GM23338 (cell line): Measurements from ENCODE around the gene PASK. TPM values are rescaled to one million over a fixed set of nuclear protein-coding genes. Genes with fewer than 3 reads are reported as not detected.
A peak's percentile ranks its signal among the peaks of the same experiment; 100 is the strongest.

Source experiments
- ATAC-seq: fragments of 200-7000 bp; cut with Tn5 transposase; 3 replicates; pipeline ENCODE4 v1.9.1; 2020
- DNase-seq: peaks from one replicate; pipeline ENCODE4 v3.0.0-alpha.2; 2015; ENCODE audit warnings: low spot score
- H2AFZ ChIP-seq: fragments of 200-600 bp; sonication (generic); 2 replicates; pipeline ENCODE4 v1.8.0; 2016; ENCODE audit warnings: antibody characterized with exemption, mild to moderate bottlenecking, moderate library complexity
- H3F3A ChIP-seq: fragments of 200-600 bp; sonication (generic); replicated peaks from 2 replicates; pipeline ENCODE4 v1.8.0; 2017; ENCODE audit warnings: antibody characterized with exemption, mixed run types, low read depth
- H3K27ac ChIP-seq: fragments of 200-600 bp; sonication (generic); 2 replicates; pipeline ENCODE4 v1.6.1; 2016; ENCODE audit warnings: low read depth
- H3K27me3 ChIP-seq: fragments of 200-600 bp; sonication (generic); 2 replicates; pipeline ENCODE4 v1.8.0; 2016; ENCODE audit warnings: mild to moderate bottlenecking, mixed run types, moderate library complexity; ENCODE audit not compliant: insufficient read depth
- H3K36me3 ChIP-seq: fragments of 200-600 bp; sonication (generic); 2 replicates; pipeline ENCODE4 v1.8.0; 2016; ENCODE audit warnings: mild to moderate bottlenecking; ENCODE audit not compliant: insufficient read depth
- H3K4me1 ChIP-seq: fragments of 200-600 bp; sonication (generic); 2 replicates; pipeline ENCODE4 v1.8.0; 2016; ENCODE audit warnings: mild to moderate bottlenecking, moderate library complexity; ENCODE audit not compliant: insufficient read depth
- H3K4me2 ChIP-seq: fragments of 200-600 bp; sonication (generic); 2 replicates; pipeline ENCODE4 v1.7.1; 2017; ENCODE audit warnings: mixed run types
- H3K4me3 ChIP-seq: fragments of 200-600 bp; sonication (generic); 2 replicates; pipeline ENCODE4 v1.6.1; 2016; ENCODE audit warnings: mixed run types
- H3K79me2 ChIP-seq: fragments of 200-600 bp; sonication (generic); replicated peaks from 2 replicates; pipeline ENCODE4 v1.8.0; 2017; ENCODE audit warnings: mild to moderate bottlenecking; ENCODE audit not compliant: insufficient read depth
- H3K9me2 ChIP-seq: fragments of 200-600 bp; sonication (generic); 2 replicates; pipeline ENCODE4 v1.8.0; 2017; ENCODE audit not compliant: insufficient read depth
- H4K20me1 ChIP-seq: fragments of 200-600 bp; sonication (generic); replicated peaks from 2 replicates; pipeline ENCODE4 v1.8.0; 2017; ENCODE audit warnings: mild to moderate bottlenecking; ENCODE audit not compliant: insufficient read depth
- H3K27ac Mint-ChIP-seq: 2 replicates; pipeline ENCODE4 v1.8.0; 2020; ENCODE audit warnings: inconsistent platforms, mild to moderate bottlenecking, moderate library complexity, mixed read lengths
- H3K27me3 Mint-ChIP-seq: 3 replicates; pipeline ENCODE4 v1.8.0; 2022; ENCODE audit warnings: low read depth, mild to moderate bottlenecking, moderate library complexity, mixed read lengths, inconsistent platforms; ENCODE audit not compliant: insufficient read depth, poor library complexity
- H3K36me3 Mint-ChIP-seq: 3 replicates; pipeline ENCODE4 v1.8.0; 2021; ENCODE audit warnings: low read depth, mild to moderate bottlenecking, inconsistent platforms, moderate library complexity, mixed read lengths
- H3K4me1 Mint-ChIP-seq: 3 replicates; pipeline ENCODE4 v1.8.0; 2020; ENCODE audit warnings: mild to moderate bottlenecking, inconsistent platforms, mixed read lengths
- H3K4me3 Mint-ChIP-seq: 3 replicates; pipeline ENCODE4 v1.8.0; 2021; ENCODE audit warnings: moderate library complexity, mild to moderate bottlenecking, inconsistent platforms, mixed read lengths
- H3K9me3 Mint-ChIP-seq: 3 replicates; pipeline ENCODE4 v1.8.0; 2020; ENCODE audit warnings: moderate library complexity, mild to moderate bottlenecking, inconsistent platforms, mixed read lengths
- CREB1 ChIP-seq: fragments of 250-450 bp; sonication (Bioruptor Pico); IDR thresholded peaks from 2 replicates; pipeline ENCODE4 v1.5.0; 2020; ENCODE audit warnings: low read depth, mild to moderate bottlenecking, moderate library complexity
- EZH2phosphoT487 ChIP-seq: fragments of 200-600 bp; sonication (generic); IDR thresholded peaks from one replicate; pipeline ENCODE4 v1.8.1; 2018; ENCODE audit warnings: antibody characterized with exemption; ENCODE audit not compliant: unreplicated experiment
- POLR2AphosphoS5 ChIP-seq: IDR thresholded peaks from 2 replicates; pipeline ENCODE4 v1.6.1; 2016; ENCODE audit warnings: antibody characterized with exemption, low read depth
- STAT1 ChIP-seq: IDR thresholded peaks from one replicate; pipeline ENCODE4 v1.6.1; 2016; ENCODE audit warnings: antibody characterized with exemption; ENCODE audit not compliant: unreplicated experiment
- ZNF462 ChIP-seq: fragments of 250-450 bp; sonication (Bioruptor Pico); IDR thresholded peaks from 2 replicates; pipeline ENCODE4 v1.5.0; 2020; ENCODE audit warnings: mild to moderate bottlenecking, moderate library complexity
- polyA plus RNA-seq: library from polyadenylated mRNA; unstranded; fragments of >200 nt; fragmentation: Nextera tagmentation; extraction: Ambion mirVana; gene quantifications from 2 replicates; pipeline ENCODE4 v1.2.1, GENCODE V29; 2016
- total RNA-seq: library from RNA; depleted of rRNA; stranded (reverse); fragments of >200 nt; shearing (Covaris generic); gene quantifications from 2 replicates; pipeline ENCODE4 v1.2.3, GENCODE V29; 2014
- TF ChIP-seq, protein P1 (sequence below): IDR thresholded peaks from one replicate; pipeline ENCODE4 v1.6.1; 2018; ENCODE audit warnings: antibody characterized with exemption; ENCODE audit not compliant: unreplicated experiment

Gene PASK
- total and polyA plus RNA-seq, 2 experiments from 2014 or later, result 12.5 to 38.4 TPM

DNA sequence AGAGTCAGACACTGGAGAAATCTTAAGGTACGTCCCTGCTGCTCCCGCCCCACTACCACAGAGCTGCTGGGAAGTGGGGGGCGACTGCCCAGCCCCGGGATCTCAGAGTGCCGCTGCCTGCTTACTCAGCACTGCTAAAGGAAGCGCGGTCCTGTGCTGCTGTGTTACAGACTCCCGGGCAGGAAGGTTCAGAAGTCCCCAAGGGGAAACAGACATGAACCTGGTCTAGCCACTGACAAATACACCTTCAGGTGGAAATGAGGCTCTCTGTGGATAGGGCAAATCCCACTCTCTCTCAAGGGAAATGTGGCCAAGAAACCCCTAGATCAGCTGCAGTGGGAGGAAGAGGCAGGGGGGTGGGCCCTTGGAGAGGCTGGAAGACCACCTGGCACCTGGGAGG lies 60.9 kb downstream of the PASK start:
- ATAC-seq (no peak), DNase-seq (no peak)
- no peaks in the 10 kb centered on the region for H3K9me3 Mint-ChIP-seq
- TF ChIP-seq CREB1 (CRISPR knock-in tag) (no peak), EZH2phosphoT487 (no peak), ZNF462 (CRISPR knock-in tag) (no peak), STAT1 (no peak), POLR2AphosphoS5 (no peak)
- TF ChIP-seq, protein P1, sequence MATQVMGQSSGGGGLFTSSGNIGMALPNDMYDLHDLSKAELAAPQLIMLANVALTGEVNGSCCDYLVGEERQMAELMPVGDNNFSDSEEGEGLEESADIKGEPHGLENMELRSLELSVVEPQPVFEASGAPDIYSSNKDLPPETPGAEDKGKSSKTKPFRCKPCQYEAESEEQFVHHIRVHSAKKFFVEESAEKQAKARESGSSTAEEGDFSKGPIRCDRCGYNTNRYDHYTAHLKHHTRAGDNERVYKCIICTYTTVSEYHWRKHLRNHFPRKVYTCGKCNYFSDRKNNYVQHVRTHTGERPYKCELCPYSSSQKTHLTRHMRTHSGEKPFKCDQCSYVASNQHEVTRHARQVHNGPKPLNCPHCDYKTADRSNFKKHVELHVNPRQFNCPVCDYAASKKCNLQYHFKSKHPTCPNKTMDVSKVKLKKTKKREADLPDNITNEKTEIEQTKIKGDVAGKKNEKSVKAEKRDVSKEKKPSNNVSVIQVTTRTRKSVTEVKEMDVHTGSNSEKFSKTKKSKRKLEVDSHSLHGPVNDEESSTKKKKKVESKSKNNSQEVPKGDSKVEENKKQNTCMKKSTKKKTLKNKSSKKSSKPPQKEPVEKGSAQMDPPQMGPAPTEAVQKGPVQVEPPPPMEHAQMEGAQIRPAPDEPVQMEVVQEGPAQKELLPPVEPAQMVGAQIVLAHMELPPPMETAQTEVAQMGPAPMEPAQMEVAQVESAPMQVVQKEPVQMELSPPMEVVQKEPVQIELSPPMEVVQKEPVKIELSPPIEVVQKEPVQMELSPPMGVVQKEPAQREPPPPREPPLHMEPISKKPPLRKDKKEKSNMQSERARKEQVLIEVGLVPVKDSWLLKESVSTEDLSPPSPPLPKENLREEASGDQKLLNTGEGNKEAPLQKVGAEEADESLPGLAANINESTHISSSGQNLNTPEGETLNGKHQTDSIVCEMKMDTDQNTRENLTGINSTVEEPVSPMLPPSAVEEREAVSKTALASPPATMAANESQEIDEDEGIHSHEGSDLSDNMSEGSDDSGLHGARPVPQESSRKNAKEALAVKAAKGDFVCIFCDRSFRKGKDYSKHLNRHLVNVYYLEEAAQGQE, result no peak
- Histone ChIP-seq H3K4me1 (no peaks in the 10 kb centered on the region), H3K4me3 (no peak overlapping the region), H3K36me3 (peaks cover 12% of the 10 kb centered on the region), H2AFZ (no peak overlapping the region), H3K4me2 (no peak overlapping the region), H3K27me3 (no peaks in the 10 kb centered on the region), H4K20me1 (peaks cover 4% of the 10 kb centered on the region), H3K27ac (no peak overlapping the region), H3K79me2 (0 out of 2 replicates have a peak, but pooled peaks cover 3% of the 10 kb centered on the region), H3F3A (no peaks in the 10 kb centered on the region), H3K9me2 (no peaks in the 10 kb centered on the region)
- peaks cover 60% of the 10 kb centered on the region for H3K36me3 Mint-ChIP-seq
- 0 out of 2 replicates have a peak overlapping the region, but pooled peaks have one; percentile 85 for H3K27ac Mint-ChIP-seq
- no peak overlapping the region for H3K4me3 Mint-ChIP-seq
- H3K27me3 Mint-ChIP-seq, result peaks cover 3% of the 10 kb centered on the region
- no peaks in the 10 kb centered on the region for H3K4me1 Mint-ChIP-seq
